GM23338 (cell line): ENCODE measurements around the gene DYNC1LI2. TPM values are rescaled to one million over a fixed set of nuclear protein-coding genes. Genes with fewer than 3 reads are reported as not detected.

Source experiments
- ATAC-seq: fragments of 200-7000 bp; cut with Tn5 transposase; 3 replicates; pipeline ENCODE4 v1.9.1; 2020
- DNase-seq: peaks from one replicate; pipeline ENCODE4 v3.0.0-alpha.2; 2015; ENCODE audit warnings: low spot score
- H2AFZ ChIP-seq: fragments of 200-600 bp; sonication (generic); 2 replicates; pipeline ENCODE4 v1.8.0; 2016; ENCODE audit warnings: antibody characterized with exemption, mild to moderate bottlenecking, moderate library complexity
- H3F3A ChIP-seq: fragments of 200-600 bp; sonication (generic); replicated peaks from 2 replicates; pipeline ENCODE4 v1.8.0; 2017; ENCODE audit warnings: antibody characterized with exemption, mixed run types, low read depth
- H3K27ac ChIP-seq: fragments of 200-600 bp; sonication (generic); 2 replicates; pipeline ENCODE4 v1.6.1; 2016; ENCODE audit warnings: low read depth
- H3K27me3 ChIP-seq: fragments of 200-600 bp; sonication (generic); 2 replicates; pipeline ENCODE4 v1.8.0; 2016; ENCODE audit warnings: mild to moderate bottlenecking, mixed run types, moderate library complexity; ENCODE audit not compliant: insufficient read depth
- H3K36me3 ChIP-seq: fragments of 200-600 bp; sonication (generic); 2 replicates; pipeline ENCODE4 v1.8.0; 2016; ENCODE audit warnings: mild to moderate bottlenecking; ENCODE audit not compliant: insufficient read depth
- H3K4me1 ChIP-seq: fragments of 200-600 bp; sonication (generic); 2 replicates; pipeline ENCODE4 v1.8.0; 2016; ENCODE audit warnings: mild to moderate bottlenecking, moderate library complexity; ENCODE audit not compliant: insufficient read depth
- H3K4me2 ChIP-seq: fragments of 200-600 bp; sonication (generic); 2 replicates; pipeline ENCODE4 v1.7.1; 2017; ENCODE audit warnings: mixed run types
- H3K4me3 ChIP-seq: fragments of 200-600 bp; sonication (generic); 2 replicates; pipeline ENCODE4 v1.6.1; 2016; ENCODE audit warnings: mixed run types
- H3K79me2 ChIP-seq: fragments of 200-600 bp; sonication (generic); replicated peaks from 2 replicates; pipeline ENCODE4 v1.8.0; 2017; ENCODE audit warnings: mild to moderate bottlenecking; ENCODE audit not compliant: insufficient read depth
- H3K9me2 ChIP-seq: fragments of 200-600 bp; sonication (generic); 2 replicates; pipeline ENCODE4 v1.8.0; 2017; ENCODE audit not compliant: insufficient read depth
- H4K20me1 ChIP-seq: fragments of 200-600 bp; sonication (generic); replicated peaks from 2 replicates; pipeline ENCODE4 v1.8.0; 2017; ENCODE audit warnings: mild to moderate bottlenecking; ENCODE audit not compliant: insufficient read depth
- H3K27ac Mint-ChIP-seq: 2 replicates; pipeline ENCODE4 v1.8.0; 2020; ENCODE audit warnings: inconsistent platforms, mild to moderate bottlenecking, moderate library complexity, mixed read lengths
- H3K27me3 Mint-ChIP-seq: 3 replicates; pipeline ENCODE4 v1.8.0; 2022; ENCODE audit warnings: low read depth, mild to moderate bottlenecking, moderate library complexity, mixed read lengths, inconsistent platforms; ENCODE audit not compliant: insufficient read depth, poor library complexity
- H3K36me3 Mint-ChIP-seq: 3 replicates; pipeline ENCODE4 v1.8.0; 2021; ENCODE audit warnings: low read depth, mild to moderate bottlenecking, inconsistent platforms, moderate library complexity, mixed read lengths
- H3K4me1 Mint-ChIP-seq: 3 replicates; pipeline ENCODE4 v1.8.0; 2020; ENCODE audit warnings: mild to moderate bottlenecking, inconsistent platforms, mixed read lengths
- H3K4me3 Mint-ChIP-seq: 3 replicates; pipeline ENCODE4 v1.8.0; 2021; ENCODE audit warnings: moderate library complexity, mild to moderate bottlenecking, inconsistent platforms, mixed read lengths
- H3K9me3 Mint-ChIP-seq: 3 replicates; pipeline ENCODE4 v1.8.0; 2020; ENCODE audit warnings: moderate library complexity, mild to moderate bottlenecking, inconsistent platforms, mixed read lengths
- CREB1 ChIP-seq: fragments of 250-450 bp; sonication (Bioruptor Pico); IDR thresholded peaks from 2 replicates; pipeline ENCODE4 v1.5.0; 2020; ENCODE audit warnings: low read depth, mild to moderate bottlenecking, moderate library complexity
- CTCF ChIP-seq, 2 experiments: fragments of 200-600 bp in 1 of 2; sonication (generic) in 1 of 2; conservative IDR thresholded peaks; 2 replicates each; pipeline versions ENCODE4 v1.5.1 to v1.6.1; 2016 to 2017; ENCODE audit warnings: antibody characterized with exemption in 2 of 2, low read depth in 2 of 2, mild to moderate bottlenecking in 2 of 2, moderate library complexity in 1 of 2
- ETS1 ChIP-seq: IDR thresholded peaks from 2 replicates; pipeline ENCODE4 v1.6.1; 2016; ENCODE audit warnings: antibody characterized with exemption
- EZH2 ChIP-seq: fragments of 200-600 bp; sonication (generic); IDR thresholded peaks from one replicate; pipeline ENCODE4 v1.8.0; 2017; ENCODE audit warnings: antibody characterized with exemption, mild to moderate bottlenecking, low read depth; ENCODE audit not compliant: unreplicated experiment
- EZH2phosphoT487 ChIP-seq: fragments of 200-600 bp; sonication (generic); IDR thresholded peaks from one replicate; pipeline ENCODE4 v1.8.1; 2018; ENCODE audit warnings: antibody characterized with exemption; ENCODE audit not compliant: unreplicated experiment
- JUNB ChIP-seq: IDR thresholded peaks from one replicate; pipeline ENCODE4 v1.6.1; 2016; ENCODE audit warnings: antibody characterized with exemption; ENCODE audit not compliant: unreplicated experiment
- NANOG ChIP-seq: IDR thresholded peaks from 2 replicates; pipeline ENCODE4 v1.6.1; 2016; ENCODE audit warnings: antibody characterized with exemption, borderline replicate concordance
- POLR2AphosphoS5 ChIP-seq: IDR thresholded peaks from 2 replicates; pipeline ENCODE4 v1.6.1; 2016; ENCODE audit warnings: antibody characterized with exemption, low read depth
- REST ChIP-seq: IDR thresholded peaks from one replicate; pipeline ENCODE4 v1.6.1; 2018; ENCODE audit warnings: antibody characterized with exemption; ENCODE audit not compliant: unreplicated experiment
- STAT1 ChIP-seq: IDR thresholded peaks from one replicate; pipeline ENCODE4 v1.6.1; 2016; ENCODE audit warnings: antibody characterized with exemption; ENCODE audit not compliant: unreplicated experiment
- ZNF114 ChIP-seq: fragments of 250-450 bp; sonication (Bioruptor Pico); IDR thresholded peaks from 2 replicates; pipeline ENCODE4 v1.5.0; 2020; ENCODE audit warnings: mild to moderate bottlenecking, moderate library complexity
- ZNF331 ChIP-seq: fragments of 250-450 bp; sonication (Bioruptor Pico); IDR thresholded peaks from 2 replicates; pipeline ENCODE4 v1.5.0; 2020; ENCODE audit warnings: low read depth, mild to moderate bottlenecking, moderate library complexity
- ZNF462 ChIP-seq: fragments of 250-450 bp; sonication (Bioruptor Pico); IDR thresholded peaks from 2 replicates; pipeline ENCODE4 v1.5.0; 2020; ENCODE audit warnings: mild to moderate bottlenecking, moderate library complexity
- polyA plus RNA-seq: library from polyadenylated mRNA; unstranded; fragments of >200 nt; fragmentation: Nextera tagmentation; extraction: Ambion mirVana; gene quantifications from 2 replicates; pipeline ENCODE4 v1.2.1, GENCODE V29; 2016
- total RNA-seq: library from RNA; depleted of rRNA; stranded (reverse); fragments of >200 nt; shearing (Covaris generic); gene quantifications from 2 replicates; pipeline ENCODE4 v1.2.3, GENCODE V29; 2014

Gene DYNC1LI2
- total and polyA plus RNA-seq, 2 experiments from 2014 or later = 73.9 to 85.9 TPM

GRCh38 chr16:66691234-66691633 lies 60.2 kb downstream of the DYNC1LI2 start:
- H3K4me3 ChIP-seq = no peak overlapping the region
- no peak overlapping the region for H3K27ac ChIP-seq
- peaks cover 23% of the 10 kb centered on the region; the same call in 1 of the 2 replicates for H4K20me1 ChIP-seq
- no peak overlapping the region for H3K27ac Mint-ChIP-seq
- H3K79me2 ChIP-seq = peaks cover 85% of the 10 kb centered on the region
- no peak overlapping the region for H2AFZ ChIP-seq
- H3K36me3 Mint-ChIP-seq = peaks cover 6% of the 10 kb centered on the region; the same call in 1 of the 3 replicates
- H3K9me3 Mint-ChIP-seq = no peaks in the 10 kb centered on the region
- H3K27me3 ChIP-seq = peaks cover 4% of the 10 kb centered on the region; the same call in 1 of the 2 replicates
- no peak overlapping the region for H3K4me3 Mint-ChIP-seq
- H3F3A ChIP-seq = peaks cover 13% of the 10 kb centered on the region; the same call in 1 of the 2 replicates
- ATAC-seq (no peak), DNase-seq (no peak)
- H3K4me2 ChIP-seq = no peak overlapping the region
- H3K4me1 Mint-ChIP-seq = peaks cover 40% of the 10 kb centered on the region
- H3K27me3 Mint-ChIP-seq = peaks cover 13% of the 10 kb centered on the region
- H3K36me3 ChIP-seq = no peaks in the 10 kb centered on the region
- peaks cover 29% of the 10 kb centered on the region for H3K4me1 ChIP-seq
- no peak for TF ChIP-seq EZH2
- TF ChIP-seq ZNF331 (CRISPR knock-in tag) = no peak
- TF ChIP-seq REST = no peak
- TF ChIP-seq CTCF (conservative IDR thresholded peaks at IDR 0.05; ENCODE audit: low read depth in 2 of 2) = no peak
- no peak for TF ChIP-seq ETS1
- TF ChIP-seq EZH2phosphoT487 = no peak
- TF ChIP-seq STAT1 = no peak
- TF ChIP-seq JUNB = no peak
- TF ChIP-seq CREB1 (CRISPR knock-in tag) = no peak
- no peak for TF ChIP-seq POLR2AphosphoS5
- TF ChIP-seq NANOG = no peak
- TF ChIP-seq ZNF114 = no peak
- TF ChIP-seq ZNF462 (CRISPR knock-in tag) = no peak
- no peaks in the 10 kb centered on the region for H3K9me2 ChIP-seq
